Neural crest cell (in vitro differentiated cells): ENCODE results near the gene SPEG. TPM values are rescaled to one million over a fixed set of nuclear protein-coding genes. Genes with fewer than 3 reads are reported as not detected.

Experiments
- DNase-seq: peaks from one replicate; pipeline ENCODE4 v3.0.0; 2021; ENCODE audit warnings: low read depth, mixed read lengths, low spot score
- H3K27ac Mint-ChIP-seq: one replicate; pipeline ENCODE4 v1.8.0; 2021; ENCODE audit warnings: mild to moderate bottlenecking, mixed read lengths; ENCODE audit not compliant: unreplicated experiment
- H3K27me3 Mint-ChIP-seq: 2 replicates; pipeline ENCODE4 v1.8.0; 2021; ENCODE audit warnings: low read depth, mild to moderate bottlenecking, mixed read lengths
- H3K36me3 Mint-ChIP-seq: 2 replicates; pipeline ENCODE4 v1.8.0; 2021; ENCODE audit warnings: low read depth, mild to moderate bottlenecking, mixed read lengths
- H3K4me1 Mint-ChIP-seq: 2 replicates; pipeline ENCODE4 v1.8.0; 2021; ENCODE audit warnings: mixed read lengths
- H3K4me3 Mint-ChIP-seq: one replicate; pipeline ENCODE4 v1.8.0; 2021; ENCODE audit warnings: mild to moderate bottlenecking, mixed read lengths
- H3K9me3 Mint-ChIP-seq: 2 replicates; pipeline ENCODE4 v1.8.0; 2021; ENCODE audit warnings: mixed read lengths
- total RNA-seq: library from RNA; stranded (reverse); gene quantifications from 2 replicates; pipeline ENCODE4 v1.2.1, GENCODE V29; 2021
- TF ChIP-seq, protein P1 (sequence below): fragments of 200-600 bp; sonication (generic); conservative IDR thresholded peaks from 2 replicates; pipeline ENCODE4 v1.5.0; 2021; ENCODE audit warnings: antibody characterized with exemption, mild to moderate bottlenecking

Gene SPEG
- total RNA-seq, 1 donor from 2014 or later, result 13.4 TPM

DNA sequence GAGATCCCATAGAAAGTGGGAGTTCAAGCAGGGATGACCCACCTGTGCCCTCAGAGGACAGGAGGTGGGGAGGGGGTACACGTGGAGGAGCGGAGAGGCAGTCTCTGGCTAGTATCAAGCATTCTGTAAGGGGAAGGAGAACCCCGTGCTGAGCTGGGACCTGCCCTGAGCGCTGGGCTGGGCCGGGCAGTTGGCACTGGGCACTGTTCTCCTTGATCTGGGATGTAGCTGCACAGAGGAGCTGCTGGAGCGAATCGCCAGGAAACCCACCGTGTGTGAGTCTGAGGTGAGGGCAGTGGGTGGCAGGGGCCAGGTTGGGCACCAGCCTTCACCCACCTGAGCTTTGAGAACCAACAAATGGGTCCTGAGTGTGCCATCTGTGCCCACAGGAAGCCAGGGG lies 44.3 kb downstream of the SPEG start:
- H3K27me3 Mint-ChIP-seq, result peaks cover 37% of the 10 kb centered on the region
- H3K9me3 Mint-ChIP-seq, result no peaks in the 10 kb centered on the region
- TF ChIP-seq, protein P1, sequence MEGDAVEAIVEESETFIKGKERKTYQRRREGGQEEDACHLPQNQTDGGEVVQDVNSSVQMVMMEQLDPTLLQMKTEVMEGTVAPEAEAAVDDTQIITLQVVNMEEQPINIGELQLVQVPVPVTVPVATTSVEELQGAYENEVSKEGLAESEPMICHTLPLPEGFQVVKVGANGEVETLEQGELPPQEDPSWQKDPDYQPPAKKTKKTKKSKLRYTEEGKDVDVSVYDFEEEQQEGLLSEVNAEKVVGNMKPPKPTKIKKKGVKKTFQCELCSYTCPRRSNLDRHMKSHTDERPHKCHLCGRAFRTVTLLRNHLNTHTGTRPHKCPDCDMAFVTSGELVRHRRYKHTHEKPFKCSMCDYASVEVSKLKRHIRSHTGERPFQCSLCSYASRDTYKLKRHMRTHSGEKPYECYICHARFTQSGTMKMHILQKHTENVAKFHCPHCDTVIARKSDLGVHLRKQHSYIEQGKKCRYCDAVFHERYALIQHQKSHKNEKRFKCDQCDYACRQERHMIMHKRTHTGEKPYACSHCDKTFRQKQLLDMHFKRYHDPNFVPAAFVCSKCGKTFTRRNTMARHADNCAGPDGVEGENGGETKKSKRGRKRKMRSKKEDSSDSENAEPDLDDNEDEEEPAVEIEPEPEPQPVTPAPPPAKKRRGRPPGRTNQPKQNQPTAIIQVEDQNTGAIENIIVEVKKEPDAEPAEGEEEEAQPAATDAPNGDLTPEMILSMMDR, result no peak
- H3K27ac Mint-ChIP-seq, result no peak overlapping the region
- H3K4me3 Mint-ChIP-seq, result no peak overlapping the region
- no peaks in the 10 kb centered on the region for H3K36me3 Mint-ChIP-seq
- H3K4me1 Mint-ChIP-seq, result peaks cover 12% of the 10 kb centered on the region
- DNase-seq, result no peak

DNA sequence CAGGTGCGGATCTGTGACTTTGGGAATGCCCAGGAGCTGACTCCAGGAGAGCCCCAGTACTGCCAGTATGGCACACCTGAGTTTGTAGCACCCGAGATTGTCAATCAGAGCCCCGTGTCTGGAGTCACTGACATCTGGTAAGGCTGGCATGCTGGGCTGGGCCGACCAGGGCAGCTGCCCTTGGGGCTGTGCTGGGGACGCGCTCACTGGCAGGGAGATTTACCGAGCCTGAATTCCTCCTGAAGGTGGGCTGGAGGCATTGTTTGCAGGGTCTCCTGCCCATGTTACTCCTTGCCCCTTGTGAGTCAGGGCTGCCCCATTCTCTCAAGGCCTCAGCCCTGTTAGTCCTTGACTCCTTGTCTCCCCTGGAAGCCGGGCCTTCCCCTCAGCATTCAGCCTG lies 45.4 kb downstream of the SPEG start:
- H3K36me3 Mint-ChIP-seq, result no peaks in the 10 kb centered on the region
- DNase-seq, result no peak
- H3K27me3 Mint-ChIP-seq, result peaks cover 46% of the 10 kb centered on the region
- H3K9me3 Mint-ChIP-seq, result no peaks in the 10 kb centered on the region
- TF ChIP-seq, protein P1, result no peak
- no peak overlapping the region for H3K4me3 Mint-ChIP-seq
- no peak overlapping the region for H3K27ac Mint-ChIP-seq
- peaks cover 12% of the 10 kb centered on the region for H3K4me1 Mint-ChIP-seq

DNA sequence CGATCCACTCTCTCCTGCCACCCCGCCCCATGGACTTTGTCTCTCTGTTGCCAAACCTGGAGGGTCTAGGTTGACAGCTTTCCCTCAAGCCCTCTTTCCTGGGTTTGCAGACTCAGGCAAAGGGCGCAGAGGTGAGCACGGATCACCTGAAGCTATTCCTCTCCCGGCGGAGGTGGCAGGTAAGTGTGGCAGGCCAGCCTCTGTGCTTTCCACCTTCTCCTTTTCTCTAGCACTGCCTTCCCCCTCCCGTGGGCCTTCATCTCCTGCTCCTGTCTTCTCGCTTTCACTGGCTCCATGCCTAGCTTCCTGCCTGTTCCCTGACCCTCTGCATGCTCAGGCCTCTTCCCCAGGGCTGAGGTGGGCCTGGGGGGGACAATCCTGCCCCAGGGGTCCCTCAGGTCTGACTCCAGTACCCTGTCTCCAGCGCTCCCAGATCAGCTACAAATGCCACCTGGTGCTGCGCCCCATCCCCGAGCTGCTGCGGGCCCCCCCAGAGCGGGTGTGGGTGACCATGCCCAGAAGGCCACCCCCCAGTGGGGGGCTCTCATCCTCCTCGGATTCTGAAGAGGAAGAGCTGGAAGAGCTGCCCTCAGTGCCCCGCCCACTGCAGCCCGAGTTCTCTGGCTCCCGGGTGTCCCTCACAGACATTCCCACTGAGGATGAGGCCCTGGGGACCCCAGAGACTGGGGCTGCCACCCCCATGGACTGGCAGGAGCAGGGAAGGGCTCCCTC lies 48.2 kb downstream of the SPEG start:
- H3K27ac Mint-ChIP-seq, result no peak overlapping the region
- no peaks in the 10 kb centered on the region for H3K4me1 Mint-ChIP-seq
- H3K27me3 Mint-ChIP-seq, result peaks cover 74% of the 10 kb centered on the region

DNA sequence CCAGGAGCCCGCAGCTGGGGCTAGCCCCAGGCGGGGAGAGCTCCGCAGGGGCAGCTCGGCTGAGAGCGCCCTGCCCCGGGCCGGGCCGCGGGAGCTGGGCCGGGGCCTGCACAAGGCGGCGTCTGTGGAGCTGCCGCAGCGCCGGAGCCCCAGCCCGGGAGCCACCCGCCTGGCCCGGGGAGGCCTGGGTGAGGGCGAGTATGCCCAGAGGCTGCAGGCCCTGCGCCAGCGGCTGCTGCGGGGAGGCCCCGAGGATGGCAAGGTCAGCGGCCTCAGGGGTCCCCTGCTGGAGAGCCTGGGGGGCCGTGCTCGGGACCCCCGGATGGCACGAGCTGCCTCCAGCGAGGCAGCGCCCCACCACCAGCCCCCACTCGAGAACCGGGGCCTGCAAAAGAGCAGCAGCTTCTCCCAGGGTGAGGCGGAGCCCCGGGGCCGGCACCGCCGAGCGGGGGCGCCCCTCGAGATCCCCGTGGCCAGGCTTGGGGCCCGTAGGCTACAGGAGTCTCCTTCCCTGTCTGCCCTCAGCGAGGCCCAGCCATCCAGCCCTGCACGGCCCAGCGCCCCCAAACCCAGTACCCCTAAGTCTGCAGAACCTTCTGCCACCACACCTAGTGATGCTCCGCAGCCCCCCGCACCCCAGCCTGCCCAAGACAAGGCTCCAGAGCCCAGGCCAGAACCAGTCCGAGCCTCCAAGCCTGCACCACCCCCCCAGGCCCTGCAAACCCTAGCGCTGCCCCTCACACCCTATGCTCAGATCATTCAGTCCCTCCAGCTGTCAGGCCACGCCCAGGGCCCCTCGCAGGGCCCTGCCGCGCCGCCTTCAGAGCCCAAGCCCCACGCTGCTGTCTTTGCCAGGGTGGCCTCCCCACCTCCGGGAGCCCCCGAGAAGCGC lies 49.1 kb downstream of the SPEG start:
- DNase-seq, result no peak
- no peaks in the 10 kb centered on the region for H3K9me3 Mint-ChIP-seq
- TF ChIP-seq, protein P1, result no peak
- H3K27me3 Mint-ChIP-seq, result peaks cover 76% of the 10 kb centered on the region
- no peak overlapping the region for H3K27ac Mint-ChIP-seq
- no peaks in the 10 kb centered on the region for H3K36me3 Mint-ChIP-seq
- H3K4me1 Mint-ChIP-seq, result no peaks in the 10 kb centered on the region
- no peak overlapping the region for H3K4me3 Mint-ChIP-seq

More for the DNA sequence above, 48.2 kb downstream of the SPEG start:
- Mint-ChIP-seq H3K4me3 (no peak overlapping the region), H3K36me3 (no peaks in the 10 kb centered on the region), H3K9me3 (no peaks in the 10 kb centered on the region)
- no peak for DNase-seq
- TF ChIP-seq, protein P1, result no peak

DNA sequence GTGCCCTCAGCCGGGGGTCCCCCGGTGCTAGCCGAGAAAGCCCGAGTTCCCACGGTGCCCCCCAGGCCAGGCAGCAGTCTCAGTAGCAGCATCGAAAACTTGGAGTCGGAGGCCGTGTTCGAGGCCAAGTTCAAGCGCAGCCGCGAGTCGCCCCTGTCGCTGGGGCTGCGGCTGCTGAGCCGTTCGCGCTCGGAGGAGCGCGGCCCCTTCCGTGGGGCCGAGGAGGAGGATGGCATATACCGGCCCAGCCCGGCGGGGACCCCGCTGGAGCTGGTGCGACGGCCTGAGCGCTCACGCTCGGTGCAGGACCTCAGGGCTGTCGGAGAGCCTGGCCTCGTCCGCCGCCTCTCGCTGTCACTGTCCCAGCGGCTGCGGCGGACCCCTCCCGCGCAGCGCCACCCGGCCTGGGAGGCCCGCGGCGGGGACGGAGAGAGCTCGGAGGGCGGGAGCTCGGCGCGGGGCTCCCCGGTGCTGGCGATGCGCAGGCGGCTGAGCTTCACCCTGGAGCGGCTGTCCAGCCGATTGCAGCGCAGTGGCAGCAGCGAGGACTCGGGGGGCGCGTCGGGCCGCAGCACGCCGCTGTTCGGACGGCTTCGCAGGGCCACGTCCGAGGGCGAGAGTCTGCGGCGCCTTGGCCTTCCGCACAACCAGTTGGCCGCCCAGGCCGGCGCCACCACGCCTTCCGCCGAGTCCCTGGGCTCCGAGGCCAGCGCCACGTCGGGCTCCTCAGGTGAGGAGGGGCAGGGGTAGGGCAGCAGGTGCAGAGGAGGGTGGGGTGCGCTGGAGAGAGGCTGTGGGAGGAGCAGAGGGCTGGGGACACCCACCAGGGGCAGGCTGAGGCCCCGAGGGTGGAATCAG lies 49.9 kb downstream of the SPEG start:
- Mint-ChIP-seq H3K36me3 (no peaks in the 10 kb centered on the region), H3K9me3 (no peaks in the 10 kb centered on the region), H3K4me1 (no peaks in the 10 kb centered on the region), H3K27ac (no peak overlapping the region), H3K27me3 (peaks cover 69% of the 10 kb centered on the region), H3K4me3 (no peak overlapping the region)
- no peak for DNase-seq
- TF ChIP-seq, protein P1, result no peak
